ENCODE data around the gene NRF1. TPM values are rescaled to one million over a fixed set of nuclear protein-coding genes. Genes with fewer than 3 reads are reported as not detected.

Gene NRF1
- total RNA-seq, 1 donor from 2014 or later = 3.1 TPM

- no peak for DNase-seq (ENCODE audit: low spot score in 2 of 2)
- intact Hi-C loops (cut with DNase I) = no loop called here
Measured at GRCh38 chr7:129684777-129685176, 73.3 kb downstream of the NRF1 start.

GRCh38 chr7:129686063-129686462 is 74.5 kb downstream of the NRF1 start:
- H3K4me3 ChIP-seq = no peak overlapping the region
- no peak overlapping the region for H3K27ac ChIP-seq
- H3K9me3 ChIP-seq = no peaks in the 10 kb centered on the region
- no peaks in the 10 kb centered on the region for H3K4me1 ChIP-seq
- no peak for DNase-seq (ENCODE audit: low spot score in 2 of 2)
- intact Hi-C loops (cut with DNase I) = no loop called here
- TF ChIP-seq, protein P1, sequence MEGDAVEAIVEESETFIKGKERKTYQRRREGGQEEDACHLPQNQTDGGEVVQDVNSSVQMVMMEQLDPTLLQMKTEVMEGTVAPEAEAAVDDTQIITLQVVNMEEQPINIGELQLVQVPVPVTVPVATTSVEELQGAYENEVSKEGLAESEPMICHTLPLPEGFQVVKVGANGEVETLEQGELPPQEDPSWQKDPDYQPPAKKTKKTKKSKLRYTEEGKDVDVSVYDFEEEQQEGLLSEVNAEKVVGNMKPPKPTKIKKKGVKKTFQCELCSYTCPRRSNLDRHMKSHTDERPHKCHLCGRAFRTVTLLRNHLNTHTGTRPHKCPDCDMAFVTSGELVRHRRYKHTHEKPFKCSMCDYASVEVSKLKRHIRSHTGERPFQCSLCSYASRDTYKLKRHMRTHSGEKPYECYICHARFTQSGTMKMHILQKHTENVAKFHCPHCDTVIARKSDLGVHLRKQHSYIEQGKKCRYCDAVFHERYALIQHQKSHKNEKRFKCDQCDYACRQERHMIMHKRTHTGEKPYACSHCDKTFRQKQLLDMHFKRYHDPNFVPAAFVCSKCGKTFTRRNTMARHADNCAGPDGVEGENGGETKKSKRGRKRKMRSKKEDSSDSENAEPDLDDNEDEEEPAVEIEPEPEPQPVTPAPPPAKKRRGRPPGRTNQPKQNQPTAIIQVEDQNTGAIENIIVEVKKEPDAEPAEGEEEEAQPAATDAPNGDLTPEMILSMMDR (IDR thresholded peaks at IDR 0.05) = no peak
- H3K36me3 ChIP-seq = peaks cover 8 to 11% of the 10 kb centered on the region in 2 donors
- no peaks in the 10 kb centered on the region for H3K27me3 ChIP-seq

More at GRCh38 chr7:129684777-129685176, 73.3 kb downstream of the NRF1 start:
- Histone ChIP-seq H3K27me3 (no peaks in the 10 kb centered on the region), H3K9me3 (no peaks in the 10 kb centered on the region), H3K4me3 (no peak overlapping the region), H3K27ac (no peak overlapping the region), H3K36me3 (peaks cover 2 to 4% of the 10 kb centered on the region in 2 donors), H3K4me1 (no peaks in the 10 kb centered on the region)
- TF ChIP-seq, protein P1 (IDR thresholded peaks at IDR 0.05) = no peak

DNA sequence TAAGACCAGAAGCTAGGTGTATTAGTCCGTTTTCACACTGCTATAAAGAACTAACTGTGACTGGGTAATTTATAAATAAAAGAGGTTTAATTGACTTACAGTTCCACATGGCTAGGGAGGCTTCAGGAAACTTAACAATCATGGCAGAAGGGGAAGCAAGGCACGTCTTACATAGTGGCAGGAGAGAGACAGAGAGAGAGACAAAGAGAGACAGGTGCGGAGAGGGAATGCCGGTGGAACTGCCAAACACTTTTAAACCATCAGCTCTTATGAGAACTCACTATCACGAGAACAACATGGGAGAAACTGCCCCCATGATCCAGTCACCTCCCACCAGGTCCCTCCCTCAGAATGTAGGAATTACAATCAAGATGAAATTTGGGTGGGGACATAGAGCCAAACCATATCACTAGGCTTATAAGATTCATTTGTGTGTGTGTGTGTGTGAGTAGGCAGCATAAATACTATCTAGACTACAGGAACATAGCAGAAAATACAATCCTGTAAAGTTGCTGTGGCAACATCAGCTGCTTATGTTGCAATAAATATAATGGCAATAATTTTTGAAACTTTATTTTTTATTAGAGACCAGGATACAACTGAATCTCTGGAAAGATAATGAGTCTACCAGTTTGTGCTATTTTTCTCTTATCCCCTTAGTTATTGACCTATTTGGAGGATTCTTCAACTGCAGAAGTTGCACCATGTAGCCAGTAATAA is 77.1 kb downstream of the NRF1 start:
- Histone ChIP-seq H3K27me3 (no peaks in the 10 kb centered on the region), H3K27ac (no peak overlapping the region), H3K9me3 (no peaks in the 10 kb centered on the region), H3K4me3 (no peak overlapping the region), H3K4me1 (no peaks in the 10 kb centered on the region), H3K36me3 (peaks cover 20 to 32% of the 10 kb centered on the region in 2 donors)
- intact Hi-C loops (cut with DNase I) = no loop called here
- DNase-seq (ENCODE audit: low spot score in 2 of 2) = no peak
- TF ChIP-seq, protein P1 (IDR thresholded peaks at IDR 0.05) = no peak

GRCh38 chr7:129689995-129690581 is 78.6 kb downstream of the NRF1 start:
- no peak overlapping the region for H3K4me3 ChIP-seq
- H3K27ac ChIP-seq = no peak overlapping the region
- H3K27me3 ChIP-seq = no peaks in the 10 kb centered on the region
- peaks cover 20 to 40% of the 10 kb centered on the region in 2 donors for H3K36me3 ChIP-seq
- no peaks in the 10 kb centered on the region for H3K4me1 ChIP-seq
- H3K9me3 ChIP-seq = no peaks in the 10 kb centered on the region
- intact Hi-C loops (cut with DNase I) = no loop called here
- TF ChIP-seq, protein P1 (IDR thresholded peaks at IDR 0.05) = no peak
- no peak for DNase-seq (ENCODE audit: low spot score in 2 of 2)

GRCh38 chr7:129690701-129691100 is 79.2 kb downstream of the NRF1 start:
- DNase-seq (ENCODE audit: low spot score in 2 of 2) = no peak
- Histone ChIP-seq H3K36me3 (peaks cover 20 to 40% of the 10 kb centered on the region in 2 donors), H3K27ac (no peak overlapping the region), H3K4me3 (no peak overlapping the region), H3K4me1 (no peaks in the 10 kb centered on the region), H3K9me3 (no peaks in the 10 kb centered on the region), H3K27me3 (no peaks in the 10 kb centered on the region)
- TF ChIP-seq, protein P1 (IDR thresholded peaks at IDR 0.05) = no peak
- intact Hi-C loops (cut with DNase I) = no loop called here
